HepG2 (cell line): ENCODE results near the gene LAMA1. TPM values are rescaled to one million over a fixed set of nuclear protein-coding genes. Genes with fewer than 3 reads are reported as not detected.

Experiments used
- ATAC-seq: fragments of 200-7000 bp; cut with Tn5 transposase; 3 replicates; pipeline ENCODE4 v1.9.1; 2020; ENCODE audit warnings: mild to moderate bottlenecking, moderate library complexity
- Bru-seq: library from RNA; stranded (reverse); fragments of 400-500 nt; gene quantifications from one replicate; lab custom pipeline; 2021; lab: Mats Ljungman, UMichigan
- BruChase-seq, 2 experiments: library from RNA; stranded (reverse); fragments of 400-500 nt; gene quantifications; one replicate each; lab custom pipeline; 2021; lab: Mats Ljungman, UMichigan
- BruUV-seq: library from RNA; stranded (reverse); fragments of 400-500 nt; replicated peaks from 2 replicates; lab custom pipeline; 2021; lab: Mats Ljungman, UMichigan
- CTCF ChIA-PET: fragments of 300-600 bp; formaldehyde crosslinking; extraction: SDS; loops from one replicate; lab custom pipeline; 2021; ENCODE audit warnings: low total read pairs, inconsistent platforms, low intra/inter-chr PET ratio; lab: Yijun Ruan, JAX
- POLR2A ChIA-PET: fragments of 350-600 bp; sonication (Branson Sonifier 250); formaldehyde crosslinking; loops from one replicate; lab custom pipeline; 2020; ENCODE audit warnings: antibody characterized with exemption, inconsistent platforms; lab: Yijun Ruan, JAX
- DNase-seq: peaks from one replicate; pipeline ENCODE4 v3.0.0-alpha.2; 2015; ENCODE audit warnings: low spot score
- FAIRE-seq: peaks from 3 replicates; lab custom pipeline; 2011; peaks lifted over from hg19 to GRCh38; lab: Jason Lieb, UNC
- H2AFZ ChIP-seq: one replicate; pipeline ENCODE4 v1.6.1; 2011; ENCODE audit warnings: low read length, inconsistent platforms
- H3K27ac ChIP-seq: fragments of 300-600 bp; 3 replicates; pipeline ENCODE4 v1.8.0; 2011; ENCODE audit warnings: mixed run types, mild to moderate bottlenecking, mixed read lengths, low read length, inconsistent platforms; ENCODE audit not compliant: insufficient read depth; ENCODE audit errors: extremely low read length
- H3K27me3 ChIP-seq, 2 experiments: fragments of 200-600 bp in 1 of 2; 2 replicates in 1 of 2; 3 replicates in 1 of 2; pipeline versions ENCODE4 v1.6.0 to v1.8.0; 2011; ENCODE audit warnings: low read length in 2 of 2, mild to moderate bottlenecking in 2 of 2, moderate library complexity in 2 of 2, inconsistent platforms in 1 of 2; ENCODE audit not compliant: insufficient read depth in 2 of 2, control insufficient read depth in 1 of 2
- H3K36me3 ChIP-seq, 2 experiments: fragments of 200-600 bp in 1 of 2; replicated peaks in 1 of 2; 2 replicates in 1 of 2; 3 replicates in 1 of 2; pipeline versions ENCODE4 v1.5.1 to v1.8.0; 2011; ENCODE audit warnings: low read length in 2 of 2, inconsistent platforms in 1 of 2; ENCODE audit not compliant: insufficient read depth in 2 of 2, control insufficient read depth in 1 of 2
- H3K4me1 ChIP-seq: 2 replicates; pipeline ENCODE4 v1.5.1; 2012; ENCODE audit warnings: low read length, inconsistent platforms; ENCODE audit not compliant: insufficient read depth
- H3K4me2 ChIP-seq: 2 replicates; pipeline ENCODE4 v1.6.0; 2011; ENCODE audit warnings: low read depth, low read length, inconsistent platforms
- H3K4me3 ChIP-seq, 3 experiments: fragments of 200-600 bp in 1 of 3; sonication (generic), shearing (Covaris generic) in 1 of 3; replicated peaks in 1 of 3; 2 replicates each; pipeline ENCODE4 v1.5.1; 2011 to 2016; ENCODE audit warnings: low read length in 3 of 3, inconsistent platforms in 2 of 3, low read depth in 2 of 3, mild to moderate bottlenecking in 2 of 3, control low read depth in 1 of 3, mixed read lengths in 1 of 3; ENCODE audit not compliant: insufficient read depth in 1 of 3
- H3K79me2 ChIP-seq: one replicate; pipeline ENCODE4 v1.6.1; 2011; ENCODE audit warnings: low read length, inconsistent platforms; ENCODE audit not compliant: insufficient read depth
- H3K9ac ChIP-seq: 2 replicates; pipeline ENCODE4 v1.6.0; 2011; ENCODE audit warnings: mild to moderate bottlenecking, low read depth, low read length, inconsistent platforms; ENCODE audit not compliant: insufficient read depth
- H3K9me3 ChIP-seq: 2 replicates; pipeline ENCODE4 v1.5.1; 2012; ENCODE audit warnings: mild to moderate bottlenecking, low read length
- H4K20me1 ChIP-seq: 2 replicates; pipeline ENCODE4 v1.6.0; 2011; ENCODE audit warnings: inconsistent platforms, mild to moderate bottlenecking, low read length, moderate library complexity; ENCODE audit not compliant: insufficient read depth
- ATF2 ChIP-seq: sonication (generic); formaldehyde crosslinking; IDR thresholded peaks from 2 replicates; pipeline ENCODE4 v1.4.0; 2020; ENCODE audit warnings: missing genetic modification reagents
- TMF1 ChIP-seq: sonication (generic); formaldehyde crosslinking; IDR thresholded peaks from 2 replicates; pipeline ENCODE4 v1.8.1; 2022; ENCODE audit warnings: low read depth, missing genetic modification reagents
- WGBS: methylation state at CpG from one replicate; pipeline ENCODE4 v1.1.6; 2017; ENCODE audit warnings: low lambda C conversion rate; 5-methylcytosine and 5-hydroxymethylcytosine counted together
- in situ Hi-C: cut with HindIII; loops from 2 replicates; pipeline ENCODE4 v1.10.0; 2017; ENCODE audit warnings: low pct_unique_long_range_greater_than_20kb; ENCODE audit not compliant: extremely low pct_ligation_motif_present
- intact Hi-C: fragments of 100-400 bp; cut with micrococcal nuclease; formaldehyde crosslinking; loops from one replicate; pipeline ENCODE4 v1.10.0; 2022; ENCODE audit not compliant: unreplicated experiment
- long read RNA-seq, 2 experiments: library from RNA in 1 of 2; library from polyadenylated mRNA in 1 of 2; stranded (forward) in 1 of 2; unstranded in 1 of 2; transcript quantifications; one replicate each; pipeline ENCODE4 v2.0.0, GENCODE V29; 2019 to 2022
- polyA minus RNA-seq, 3 experiments: library from RNA; depleted of rRNA, polyadenylated mRNA; stranded (reverse); fragments of >200 nt; gene quantifications; 2 replicates each; pipeline ENCODE4 v1.2.3, GENCODE V29; 2011; ENCODE audit warnings: low replicate concordance in 1 of 3
- polyA plus RNA-seq, 8 experiments: library from polyadenylated mRNA; depleted of rRNA in 3 of 8; stranded (reverse) in 7 of 8; unstranded in 1 of 8; fragments of >200 nt; fragmentation: Illumina TruSeq in 4 of 8; extraction: Trizol in 4 of 8; gene quantifications; 2 replicates each; pipeline versions ENCODE4 v1.2.1 to v1.2.3, GENCODE V29; 2011 to 2016; ENCODE audit warnings: low read depth in 4 of 8, missing spikeins in 1 of 8, mixed read lengths in 1 of 8; ENCODE audit not compliant: insufficient read depth in 1 of 8
- total RNA-seq, 5 experiments: library from RNA; depleted of rRNA; stranded (reverse); fragments of >200 nt; fragmentation: Illumina TruSeq; extraction: Trizol; gene quantifications; 2 replicates each; pipeline ENCODE4 v1.2.3, GENCODE V29; 2016; ENCODE audit warnings: low read depth in 1 of 5

Gene LAMA1
- total RNA-seq (2016; rRNA removed; fragmentation: Illumina TruSeq; extraction: Trizol) (0.44 and 0.52 TPM in 2 replicates), polyA plus RNA-seq (2011; rRNA removed) (0.05 TPM in 2 replicates), polyA minus RNA-seq (2011; rRNA and poly(A)+ RNA removed; ENCODE audit: low replicate concordance) (0.16 and 232 TPM in 2 replicates), Bru-seq, nascent RNA (percentile 7 among the genes with signal in this experiment), BruChase-seq, experiment 1, labeled RNA remaining after a 6-hour chase (percentile 3 among the genes with signal in this experiment), BruChase-seq, experiment 2, labeled RNA remaining after a 2-hour chase (percentile 5 among the genes with signal in this experiment)
- total RNA-seq (2016; cell fraction: cytosol; rRNA removed; fragmentation: Illumina TruSeq; extraction: Trizol; ENCODE audit: low read depth), result 0.09 and 0.20 TPM in 2 replicates
- total RNA-seq (2016; cell fraction: insoluble cytoplasmic fraction; rRNA removed; fragmentation: Illumina TruSeq; extraction: Trizol), result 0.28 and 0.43 TPM in 2 replicates
- 0.21 and 0.28 TPM in 2 replicates for total RNA-seq (2016; cell fraction: membrane; rRNA removed; fragmentation: Illumina TruSeq; extraction: Trizol)
- 0.31 and 0.44 TPM in 2 replicates for total RNA-seq (2016; cell fraction: nucleus; rRNA removed; fragmentation: Illumina TruSeq; extraction: Trizol)
- polyA plus RNA-seq (2011; cell fraction: cytosol; rRNA removed), result 0.05 and 0.10 TPM in 2 replicates
- polyA plus RNA-seq (2011; cell fraction: nucleus; rRNA removed), result 0.13 and 0.23 TPM in 2 replicates
- polyA plus RNA-seq (2012), result 0.25 and 0.28 TPM in 2 replicates
- polyA plus RNA-seq (2016; cell fraction: cytosol; fragmentation: Illumina TruSeq; extraction: Trizol; ENCODE audit: low read depth), result 0.09 and 0.20 TPM in 2 replicates
- 0.22 and 0.35 TPM in 2 replicates for polyA plus RNA-seq (2016; cell fraction: insoluble cytoplasmic fraction; fragmentation: Illumina TruSeq; extraction: Trizol; ENCODE audit: low read depth)
- 0.06 and 0.13 TPM in 2 replicates for polyA plus RNA-seq (2016; cell fraction: membrane; fragmentation: Illumina TruSeq; extraction: Trizol; ENCODE audit: low read depth)
- 0.70 and 0.73 TPM in 2 replicates for polyA plus RNA-seq (2016; cell fraction: nucleus; fragmentation: Illumina TruSeq; extraction: Trizol; ENCODE audit: insufficient read depth, low read depth)
- polyA minus RNA-seq (2011; cell fraction: cytosol; rRNA and poly(A)+ RNA removed), result 0.59 and 0.97 TPM in 2 replicates
- 0.26 and 0.37 TPM in 2 replicates for polyA minus RNA-seq (2011; cell fraction: nucleus; rRNA and poly(A)+ RNA removed)
- long read RNA-seq, experiment 1, result 0 reads
- long read RNA-seq, experiment 2, partial matches to known transcripts, result 0 of 1 reads
- long read RNA-seq, experiment 2, other reads (novel, unspliced or antisense), result 1 of 1 reads

GRCh38 chr18:7117390-7118355 is at the start of gene LAMA1:
TSS of gene LAMA1 (minus strand) at chr18:7117797. CDS start at chr18:7117720, 77 bp downstream.
- ATAC-seq, result peak; percentile 83
- peak within 1 kb of the TSS; percentile 24 to 64 (median 26); a peak in 4 of 6 replicates for H3K4me3 ChIP-seq
- BruUV-seq, result no TSS peak
- 13% methylated on average over 3 of the region's 95 CpGs for WGBS
- no peaks in the 10 kb centered on the region for H4K20me1 ChIP-seq
- no peaks in the 10 kb centered on the region for H3K36me3 ChIP-seq
- H3K4me2 ChIP-seq, result peak within 1 kb of the TSS; percentile 47
- intact Hi-C loops, result no loop called here
- H3K79me2 ChIP-seq, result no peaks in the 10 kb centered on the region
- H2AFZ ChIP-seq, result no peak within 1 kb of the TSS
- H3K27ac ChIP-seq, result no peak within 1 kb of the TSS
- TF ChIP-seq TMF1 (no peak), ATF2 (CRISPR knock-in tag) (no peak)
- TF ChIP-seq, all 625 proteins: peak for 0
- ChIA-PET CTCF (no interaction called here), POLR2A (no interaction called here)
- FAIRE-seq, result no peak
- no peak for DNase-seq
- H3K9me3 ChIP-seq, result no peaks in the 10 kb centered on the region
- in situ Hi-C loops, result no loop called here
- H3K27me3 ChIP-seq, result peaks cover 5 to 24% of the 10 kb centered on the region in 2 experiments; a peak in 4 of 5 replicates
- H3K9ac ChIP-seq, result no peak within 1 kb of the TSS
- H3K4me1 ChIP-seq, result peaks cover 8% of the 10 kb centered on the region; the same call in 1 of the 2 replicates
